ENCODE measurements around the gene GLCE.

Gene GLCE

GRCh38 chr15:69190091-69190490 lies 29.7 kb downstream of the GLCE start:
- TF ChIP-seq GATA3 (IDR thresholded peaks at IDR 0.05; ENCODE audit: low read depth, low read length) = no peak
- no peak for TF ChIP-seq GATA2 (IDR thresholded peaks at IDR 0.05; ENCODE audit: low read depth, low read length)

GRCh38 chr15:69190504-69190903 lies 30.1 kb downstream of the GLCE start:
- TF ChIP-seq GATA2 (IDR thresholded peaks at IDR 0.05; ENCODE audit: low read depth, low read length) = no peak
- TF ChIP-seq GATA3 (IDR thresholded peaks at IDR 0.05; ENCODE audit: low read depth, low read length) = no peak

GRCh38 chr15:69194025-69194827 lies 33.8 kb downstream of the GLCE start:
- TF ChIP-seq GATA2 (IDR thresholded peaks at IDR 0.05; ENCODE audit: low read depth, low read length) = no peak
- no peak for TF ChIP-seq GATA3 (IDR thresholded peaks at IDR 0.05; ENCODE audit: low read depth, low read length)

GRCh38 chr15:69194854-69195253 lies 34.4 kb downstream of the GLCE start:
- TF ChIP-seq GATA2 (IDR thresholded peaks at IDR 0.05; ENCODE audit: low read depth, low read length) (no peak), GATA3 (IDR thresholded peaks at IDR 0.05; ENCODE audit: low read depth, low read length) (no peak)

GRCh38 chr15:69200832-69201745 lies 40.7 kb downstream of the GLCE start:
- no peak for TF ChIP-seq GATA2 (IDR thresholded peaks at IDR 0.05; ENCODE audit: low read depth, low read length)
- TF ChIP-seq GATA3 (IDR thresholded peaks at IDR 0.05; ENCODE audit: low read depth, low read length) = no peak

GRCh38 chr15:69206079-69206478 lies 45.6 kb downstream of the GLCE start:
- TF ChIP-seq GATA3 (IDR thresholded peaks at IDR 0.05; ENCODE audit: low read depth, low read length) (no peak), GATA2 (IDR thresholded peaks at IDR 0.05; ENCODE audit: low read depth, low read length) (no peak)

- no peak for TF ChIP-seq GATA3 (IDR thresholded peaks at IDR 0.05; ENCODE audit: low read depth, low read length)
- no peak for TF ChIP-seq GATA2 (IDR thresholded peaks at IDR 0.05; ENCODE audit: low read depth, low read length)
These were observed 49.2 kb downstream of the GLCE start for GRCh38 chr15:69209661-69210060.

GRCh38 chr15:69210574-69210973 lies 50.1 kb downstream of the GLCE start:
- TF ChIP-seq GATA2 (IDR thresholded peaks at IDR 0.05; ENCODE audit: low read depth, low read length) (no peak), GATA3 (IDR thresholded peaks at IDR 0.05; ENCODE audit: low read depth, low read length) (no peak)

GRCh38 chr15:69213786-69214185 lies 53.4 kb downstream of the GLCE start:
- TF ChIP-seq GATA3 (IDR thresholded peaks at IDR 0.05; ENCODE audit: low read depth, low read length) (no peak), GATA2 (IDR thresholded peaks at IDR 0.05; ENCODE audit: low read depth, low read length) (no peak)

GRCh38 chr15:69215314-69216035 lies 55.0 kb downstream of the GLCE start:
- TF ChIP-seq GATA2 (IDR thresholded peaks at IDR 0.05; ENCODE audit: low read depth, low read length) (no peak), GATA3 (IDR thresholded peaks at IDR 0.05; ENCODE audit: low read depth, low read length) (no peak)

GRCh38 chr15:69217381-69217780 lies 56.9 kb downstream of the GLCE start:
- TF ChIP-seq GATA3 (IDR thresholded peaks at IDR 0.05; ENCODE audit: low read depth, low read length) (no peak), GATA2 (IDR thresholded peaks at IDR 0.05; ENCODE audit: low read depth, low read length) (no peak)

GRCh38 chr15:69219690-69220089 lies 59.3 kb downstream of the GLCE start:
- TF ChIP-seq GATA3 (IDR thresholded peaks at IDR 0.05; ENCODE audit: low read depth, low read length) = no peak
- TF ChIP-seq GATA2 (IDR thresholded peaks at IDR 0.05; ENCODE audit: low read depth, low read length) = no peak

GRCh38 chr15:69222002-69222474 lies 61.6 kb downstream of the GLCE start:
- TF ChIP-seq GATA2 (IDR thresholded peaks at IDR 0.05; ENCODE audit: low read depth, low read length) (no peak), GATA3 (IDR thresholded peaks at IDR 0.05; ENCODE audit: low read depth, low read length) (no peak)

Data from SH-SY5Y (cell line).